Measurements from ENCODE around the gene MAFG.

- TF ChIP-seq, protein P1, sequence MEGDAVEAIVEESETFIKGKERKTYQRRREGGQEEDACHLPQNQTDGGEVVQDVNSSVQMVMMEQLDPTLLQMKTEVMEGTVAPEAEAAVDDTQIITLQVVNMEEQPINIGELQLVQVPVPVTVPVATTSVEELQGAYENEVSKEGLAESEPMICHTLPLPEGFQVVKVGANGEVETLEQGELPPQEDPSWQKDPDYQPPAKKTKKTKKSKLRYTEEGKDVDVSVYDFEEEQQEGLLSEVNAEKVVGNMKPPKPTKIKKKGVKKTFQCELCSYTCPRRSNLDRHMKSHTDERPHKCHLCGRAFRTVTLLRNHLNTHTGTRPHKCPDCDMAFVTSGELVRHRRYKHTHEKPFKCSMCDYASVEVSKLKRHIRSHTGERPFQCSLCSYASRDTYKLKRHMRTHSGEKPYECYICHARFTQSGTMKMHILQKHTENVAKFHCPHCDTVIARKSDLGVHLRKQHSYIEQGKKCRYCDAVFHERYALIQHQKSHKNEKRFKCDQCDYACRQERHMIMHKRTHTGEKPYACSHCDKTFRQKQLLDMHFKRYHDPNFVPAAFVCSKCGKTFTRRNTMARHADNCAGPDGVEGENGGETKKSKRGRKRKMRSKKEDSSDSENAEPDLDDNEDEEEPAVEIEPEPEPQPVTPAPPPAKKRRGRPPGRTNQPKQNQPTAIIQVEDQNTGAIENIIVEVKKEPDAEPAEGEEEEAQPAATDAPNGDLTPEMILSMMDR (tag by site-specific recombination; IDR thresholded peaks at IDR 0.05): no peak
- no peak for TF ChIP-seq ZNF2 (tag by site-specific recombination; IDR thresholded peaks at IDR 0.05)
- TF ChIP-seq ZNF629 (tag by site-specific recombination; IDR thresholded peaks at IDR 0.05): no peak
- no peak for TF ChIP-seq ZNF16 (tag by site-specific recombination; IDR thresholded peaks at IDR 0.05; ENCODE audit: low read depth)
- TF ChIP-seq ZNF514 (tag by site-specific recombination; IDR thresholded peaks at IDR 0.05): no peak
- TF ChIP-seq ZNF660 (tag by site-specific recombination; IDR thresholded peaks at IDR 0.05): no peak
- no peak for TF ChIP-seq PBX3 (CRISPR knock-in tag; IDR thresholded peaks at IDR 0.05)
- no peak for TF ChIP-seq ZFP41 (tag by site-specific recombination; IDR thresholded peaks at IDR 0.05; ENCODE audit: borderline replicate concordance)
- TF ChIP-seq ZNF585B (tag by site-specific recombination; IDR thresholded peaks at IDR 0.05): no peak
- TF ChIP-seq ZNF777 (tag by site-specific recombination; IDR thresholded peaks at IDR 0.05; ENCODE audit: borderline replicate concordance): no peak
- TF ChIP-seq, protein P2, sequence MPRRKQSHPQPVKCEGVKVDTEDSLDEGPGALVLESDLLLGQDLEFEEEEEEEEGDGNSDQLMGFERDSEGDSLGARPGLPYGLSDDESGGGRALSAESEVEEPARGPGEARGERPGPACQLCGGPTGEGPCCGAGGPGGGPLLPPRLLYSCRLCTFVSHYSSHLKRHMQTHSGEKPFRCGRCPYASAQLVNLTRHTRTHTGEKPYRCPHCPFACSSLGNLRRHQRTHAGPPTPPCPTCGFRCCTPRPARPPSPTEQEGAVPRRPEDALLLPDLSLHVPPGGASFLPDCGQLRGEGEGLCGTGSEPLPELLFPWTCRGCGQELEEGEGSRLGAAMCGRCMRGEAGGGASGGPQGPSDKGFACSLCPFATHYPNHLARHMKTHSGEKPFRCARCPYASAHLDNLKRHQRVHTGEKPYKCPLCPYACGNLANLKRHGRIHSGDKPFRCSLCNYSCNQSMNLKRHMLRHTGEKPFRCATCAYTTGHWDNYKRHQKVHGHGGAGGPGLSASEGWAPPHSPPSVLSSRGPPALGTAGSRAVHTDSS (tag by site-specific recombination; IDR thresholded peaks at IDR 0.05): no peak
- TF ChIP-seq, protein P3, sequence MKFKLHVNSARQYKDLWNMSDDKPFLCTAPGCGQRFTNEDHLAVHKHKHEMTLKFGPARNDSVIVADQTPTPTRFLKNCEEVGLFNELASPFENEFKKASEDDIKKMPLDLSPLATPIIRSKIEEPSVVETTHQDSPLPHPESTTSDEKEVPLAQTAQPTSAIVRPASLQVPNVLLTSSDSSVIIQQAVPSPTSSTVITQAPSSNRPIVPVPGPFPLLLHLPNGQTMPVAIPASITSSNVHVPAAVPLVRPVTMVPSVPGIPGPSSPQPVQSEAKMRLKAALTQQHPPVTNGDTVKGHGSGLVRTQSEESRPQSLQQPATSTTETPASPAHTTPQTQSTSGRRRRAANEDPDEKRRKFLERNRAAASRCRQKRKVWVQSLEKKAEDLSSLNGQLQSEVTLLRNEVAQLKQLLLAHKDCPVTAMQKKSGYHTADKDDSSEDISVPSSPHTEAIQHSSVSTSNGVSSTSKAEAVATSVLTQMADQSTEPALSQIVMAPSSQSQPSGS (tag by site-specific recombination; IDR thresholded peaks at IDR 0.05; ENCODE audit: low read depth): no peak
- TF ChIP-seq, protein P4, sequence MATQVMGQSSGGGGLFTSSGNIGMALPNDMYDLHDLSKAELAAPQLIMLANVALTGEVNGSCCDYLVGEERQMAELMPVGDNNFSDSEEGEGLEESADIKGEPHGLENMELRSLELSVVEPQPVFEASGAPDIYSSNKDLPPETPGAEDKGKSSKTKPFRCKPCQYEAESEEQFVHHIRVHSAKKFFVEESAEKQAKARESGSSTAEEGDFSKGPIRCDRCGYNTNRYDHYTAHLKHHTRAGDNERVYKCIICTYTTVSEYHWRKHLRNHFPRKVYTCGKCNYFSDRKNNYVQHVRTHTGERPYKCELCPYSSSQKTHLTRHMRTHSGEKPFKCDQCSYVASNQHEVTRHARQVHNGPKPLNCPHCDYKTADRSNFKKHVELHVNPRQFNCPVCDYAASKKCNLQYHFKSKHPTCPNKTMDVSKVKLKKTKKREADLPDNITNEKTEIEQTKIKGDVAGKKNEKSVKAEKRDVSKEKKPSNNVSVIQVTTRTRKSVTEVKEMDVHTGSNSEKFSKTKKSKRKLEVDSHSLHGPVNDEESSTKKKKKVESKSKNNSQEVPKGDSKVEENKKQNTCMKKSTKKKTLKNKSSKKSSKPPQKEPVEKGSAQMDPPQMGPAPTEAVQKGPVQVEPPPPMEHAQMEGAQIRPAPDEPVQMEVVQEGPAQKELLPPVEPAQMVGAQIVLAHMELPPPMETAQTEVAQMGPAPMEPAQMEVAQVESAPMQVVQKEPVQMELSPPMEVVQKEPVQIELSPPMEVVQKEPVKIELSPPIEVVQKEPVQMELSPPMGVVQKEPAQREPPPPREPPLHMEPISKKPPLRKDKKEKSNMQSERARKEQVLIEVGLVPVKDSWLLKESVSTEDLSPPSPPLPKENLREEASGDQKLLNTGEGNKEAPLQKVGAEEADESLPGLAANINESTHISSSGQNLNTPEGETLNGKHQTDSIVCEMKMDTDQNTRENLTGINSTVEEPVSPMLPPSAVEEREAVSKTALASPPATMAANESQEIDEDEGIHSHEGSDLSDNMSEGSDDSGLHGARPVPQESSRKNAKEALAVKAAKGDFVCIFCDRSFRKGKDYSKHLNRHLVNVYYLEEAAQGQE (tag by site-specific recombination; IDR thresholded peaks at IDR 0.05): no peak
- TF ChIP-seq ZNF362 (tag by site-specific recombination; IDR thresholded peaks at IDR 0.05): no peak
These were observed 41.6 kb upstream of the MAFG start for GRCh38 chr17:81968850-81969812.
